HCT116 (cell line): ENCODE measurements around the gene CREB3. TPM values are rescaled to one million over a fixed set of nuclear protein-coding genes. Genes with fewer than 3 reads are reported as not detected.

Experiments used
- ATAC-seq: fragments of 200-7000 bp; cut with Tn5 transposase; 2 replicates; pipeline ENCODE4 v1.9.1; 2020; ENCODE audit warnings: mild to moderate bottlenecking, moderate library complexity
- BruUV-seq: library from RNA; stranded (reverse); fragments of 400-500 nt; replicated peaks from 2 replicates; lab custom pipeline; 2021; lab: Mats Ljungman, UMichigan
- CTCF ChIA-PET: fragments of 300-600 bp; sonication (Branson Sonifier 250); formaldehyde crosslinking; loops from one replicate; lab custom pipeline; 2021; ENCODE audit warnings: antibody characterized with exemption; lab: Charles Lee
- POLR2A ChIA-PET: fragments of 300-600, 350-600 bp; sonication (Branson Sonifier 250); formaldehyde crosslinking; loops from one replicate; lab custom pipeline; 2021; ENCODE audit warnings: antibody characterized with exemption; lab: Charles Lee
- RAD21 ChIA-PET, 2 experiments: fragments of 300-600 bp; sonication (Branson Sonifier 250); formaldehyde crosslinking; loops; one replicate each; lab custom pipeline; 2023; ENCODE audit warnings: low total read pairs in 2 of 2; ENCODE audit not compliant: uncharacterized antibody in 2 of 2, unreplicated experiment in 2 of 2, low non-redundant PET in 1 of 2; lab: Charles Lee
- DNase-seq: peaks from one replicate; pipeline ENCODE4 v3.0.0-alpha.2; 2010; ENCODE audit warnings: low read depth, low spot score
- H2AFZ ChIP-seq: fragments of 200-600 bp; shearing (Covaris generic), sonication (generic); 2 replicates; pipeline ENCODE4 v1.6.1; 2017; ENCODE audit warnings: low read depth, mixed run types, mixed read lengths, antibody characterized with exemption, low read length; ENCODE audit not compliant: poor library complexity, severe bottlenecking
- H3K27ac ChIP-seq: 2 replicates; pipeline ENCODE4 v1.5.1; 2012; ENCODE audit warnings: low read depth, low read length
- H3K27me3 ChIP-seq: fragments of 200-600 bp; sonication (generic); 2 replicates; pipeline ENCODE4 v1.6.1; 2016; ENCODE audit warnings: mixed run types, low read length, mixed read lengths; ENCODE audit not compliant: insufficient read depth
- H3K36me3 ChIP-seq, 2 experiments: fragments of 200-500 bp in 1 of 2; fragments of 200-600 bp in 1 of 2; sonication (Bioruptor generic) in 1 of 2; sonication (generic) in 1 of 2; 2 replicates each; pipeline versions ENCODE4 v1.5.1 to v1.6.1; 2014 to 2016; ENCODE audit warnings: low read length in 2 of 2, inconsistent platforms in 1 of 2, mixed read lengths in 1 of 2, mixed run types in 1 of 2; ENCODE audit not compliant: insufficient read depth in 2 of 2, control insufficient read depth in 1 of 2
- H3K4me1 ChIP-seq, 2 experiments: fragments of 200-600 bp in 1 of 2; sonication (generic) in 1 of 2; 2 replicates each; pipeline versions ENCODE4 v1.5.1 to v1.6.1; 2012 to 2017; ENCODE audit warnings: low read length in 2 of 2, inconsistent platforms in 1 of 2, mild to moderate bottlenecking in 1 of 2, mixed read lengths in 1 of 2, mixed run types in 1 of 2, moderate library complexity in 1 of 2; ENCODE audit not compliant: insufficient read depth in 2 of 2, control insufficient read depth in 1 of 2
- H3K4me2 ChIP-seq: fragments of 200-600 bp; sonication (generic); 2 replicates; pipeline ENCODE4 v1.6.1; 2017; ENCODE audit warnings: mixed run types, low read length, mixed read lengths
- H3K4me3 ChIP-seq, 2 experiments: fragments of 200-600 bp in 1 of 2; sonication (generic) in 1 of 2; replicated peaks in 1 of 2; 2 replicates each; pipeline ENCODE4 v1.5.1; 2011 to 2016; ENCODE audit warnings: low read length in 2 of 2, control low read depth in 1 of 2, low read depth in 1 of 2, mild to moderate bottlenecking in 1 of 2, mixed read lengths in 1 of 2, mixed run types in 1 of 2
- H3K79me2 ChIP-seq: fragments of 200-600 bp; sonication (generic); 2 replicates; pipeline ENCODE4 v1.6.1; 2017; ENCODE audit warnings: mild to moderate bottlenecking, mixed run types, low read length, moderate library complexity, mixed read lengths; ENCODE audit not compliant: insufficient read depth
- H3K9ac ChIP-seq: fragments of 200-600 bp; sonication (generic); 2 replicates; pipeline ENCODE4 v1.6.1; 2016; ENCODE audit warnings: low read length, mixed read lengths
- H3K9me2 ChIP-seq: fragments of 200-600 bp; sonication (generic), shearing (Covaris generic); 2 replicates; pipeline ENCODE4 v1.6.1; 2017; ENCODE audit warnings: mixed run types, mild to moderate bottlenecking, moderate library complexity; ENCODE audit not compliant: insufficient read depth
- H3K9me3 ChIP-seq, 2 experiments: fragments of 200-500 bp in 1 of 2; fragments of 200-600 bp in 1 of 2; sonication (Bioruptor generic) in 1 of 2; sonication (generic) in 1 of 2; 2 replicates each; pipeline ENCODE4 v1.6.1; 2014 to 2017; ENCODE audit warnings: low read length in 2 of 2, mixed read lengths in 2 of 2, inconsistent platforms in 1 of 2, low read depth in 1 of 2, mild to moderate bottlenecking in 1 of 2, mixed run types in 1 of 2, moderate library complexity in 1 of 2; ENCODE audit not compliant: control insufficient read depth in 1 of 2, insufficient read depth in 1 of 2
- H4K20me1 ChIP-seq: fragments of 200-600 bp; sonication (generic), shearing (Covaris generic); 2 replicates; pipeline ENCODE4 v1.6.1; 2017; ENCODE audit warnings: mixed run types, mild to moderate bottlenecking, moderate library complexity; ENCODE audit not compliant: insufficient read depth
- CBX3 ChIP-seq: IDR thresholded peaks from 2 replicates; pipeline ENCODE4 v1.6.1; 2012; ENCODE audit warnings: low read depth
- CEBPB ChIP-seq: IDR thresholded peaks from 2 replicates; pipeline ENCODE4 v1.6.1; 2012; ENCODE audit warnings: low read depth
- ELF1 ChIP-seq: IDR thresholded peaks from 2 replicates; pipeline ENCODE4 v1.6.1; 2012; ENCODE audit warnings: low read depth, borderline replicate concordance
- EZH2 ChIP-seq: fragments of 200-600 bp; sonication (generic); IDR thresholded peaks from 2 replicates; pipeline ENCODE4 v1.6.1; 2017; ENCODE audit warnings: antibody characterized with exemption, mixed run types
- EZH2phosphoT487 ChIP-seq: fragments of 200-600 bp; IDR thresholded peaks from 2 replicates; pipeline ENCODE4 v1.6.1; 2018; ENCODE audit warnings: antibody characterized with exemption, borderline replicate concordance
- FOSL1 ChIP-seq: IDR thresholded peaks from 2 replicates; pipeline ENCODE4 v1.6.1; 2012; ENCODE audit warnings: low read depth
- POLR2AphosphoS5 ChIP-seq: IDR thresholded peaks from 2 replicates; pipeline ENCODE4 v1.6.1; 2011; ENCODE audit warnings: mild to moderate bottlenecking, low read depth, low read length, moderate library complexity
- SRF ChIP-seq: IDR thresholded peaks from 2 replicates; pipeline ENCODE4 v1.6.1; 2012; ENCODE audit warnings: low read depth
- TCF7L2 ChIP-seq: IDR thresholded peaks from 2 replicates; pipeline ENCODE4 v1.7.0; 2011; ENCODE audit warnings: borderline replicate concordance, inconsistent platforms; ENCODE audit not compliant: insufficient read depth, insufficient read length; ENCODE audit errors: extremely low read depth
- ZFX ChIP-seq: fragments of 450-650 bp; IDR thresholded peaks from 2 replicates; pipeline ENCODE4 v1.6.1; 2017
- ZNF274 ChIP-seq: fragments of 200-500 bp; sonication (Bioruptor generic); IDR thresholded peaks from 2 replicates; pipeline ENCODE4 v1.6.1; 2014; ENCODE audit warnings: mild to moderate bottlenecking, low read depth, low read length, inconsistent platforms
- intact Hi-C: fragments of 100-400 bp; cut with micrococcal nuclease; formaldehyde crosslinking; loops from 2 replicates; pipeline ENCODE4 v1.10.0; 2022
- total RNA-seq: library from RNA; stranded (reverse); gene quantifications from one replicate; pipeline ENCODE4 v1.2.1, GENCODE V29; 2021; ENCODE audit not compliant: unreplicated experiment
- TF ChIP-seq, protein P1 (sequence below): IDR thresholded peaks from 2 replicates; pipeline ENCODE4 v1.6.1; 2012
- TF ChIP-seq, protein P2 (sequence below): IDR thresholded peaks from 2 replicates; pipeline ENCODE4 v1.6.1; 2012

CREB3 gene
- total RNA-seq, 1 experiment from 2014 or later, result 22.3 TPM

DNA sequence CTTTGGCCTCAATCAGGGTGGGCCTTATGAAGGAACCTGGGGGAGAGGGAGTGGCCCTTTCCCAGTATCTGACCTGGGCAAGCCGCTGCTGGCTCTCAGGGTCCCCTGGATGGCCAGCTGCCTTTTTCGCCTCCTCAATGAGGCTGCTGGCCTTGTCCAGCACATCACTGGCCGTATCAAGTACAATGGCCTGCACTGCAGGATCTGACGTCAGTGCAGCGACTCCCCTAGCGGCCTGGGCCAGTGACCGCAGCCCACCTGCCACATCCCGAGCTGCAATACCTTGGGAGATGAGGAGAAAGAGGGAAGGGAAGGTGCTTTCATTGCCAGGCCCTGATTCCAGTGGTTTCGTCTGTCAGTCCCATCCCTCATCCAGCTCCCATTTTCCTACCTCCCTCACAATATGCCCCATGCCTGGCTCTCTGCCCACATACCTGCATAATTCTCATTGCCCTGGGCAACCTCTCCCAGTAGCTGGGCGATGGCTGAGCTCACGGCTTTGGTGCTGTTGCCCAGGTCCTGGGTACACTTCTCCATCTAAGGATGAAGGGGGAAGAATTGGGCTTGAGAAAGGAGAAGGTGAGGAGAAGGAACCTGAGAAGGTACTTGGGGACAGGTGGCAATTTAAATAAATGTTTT is 19.6 kb upstream of the CREB3 start:
- Histone ChIP-seq H3K79me2 (no peaks in the 10 kb centered on the region), H3K36me3 (peaks cover 64 to 65% of the 10 kb centered on the region in 2 experiments), H3K27me3 (no peaks in the 10 kb centered on the region), H3K4me2 (no peak overlapping the region), H3K4me3 (no peak overlapping the region), H2AFZ (no peak overlapping the region), H4K20me1 (no peaks in the 10 kb centered on the region), H3K27ac (no peak overlapping the region), H3K9me2 (no peaks in the 10 kb centered on the region), H3K9ac (no peak overlapping the region), H3K9me3 (no peaks in the 10 kb centered on the region), H3K4me1 (no peaks in the 10 kb centered on the region)
- POLR2A ChIA-PET, result interaction anchor here (1.1 kb wide), 1 partner anchor 15 kb away, joined by 3 read pairs; no protein-coding TSS in a partner anchor
- CTCF ChIA-PET, result no interaction called here
- TF ChIP-seq SRF (no peak), CBX3 (no peak), FOSL1 (no peak), TCF7L2 (no peak), EZH2phosphoT487 (no peak), ELF1 (no peak), CEBPB (no peak), EZH2 (no peak), ZNF274 (no peak), ZFX (no peak), POLR2AphosphoS5 (no peak)
- TF ChIP-seq, protein P1, sequence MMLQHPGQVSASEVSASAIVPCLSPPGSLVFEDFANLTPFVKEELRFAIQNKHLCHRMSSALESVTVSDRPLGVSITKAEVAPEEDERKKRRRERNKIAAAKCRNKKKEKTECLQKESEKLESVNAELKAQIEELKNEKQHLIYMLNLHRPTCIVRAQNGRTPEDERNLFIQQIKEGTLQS, result no peak
- TF ChIP-seq, protein P2, sequence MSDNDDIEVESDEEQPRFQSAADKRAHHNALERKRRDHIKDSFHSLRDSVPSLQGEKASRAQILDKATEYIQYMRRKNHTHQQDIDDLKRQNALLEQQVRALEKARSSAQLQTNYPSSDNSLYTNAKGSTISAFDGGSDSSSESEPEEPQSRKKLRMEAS, result no peak
- ATAC-seq (no peak), DNase-seq (no peak)
- no TSS peak for BruUV-seq
- intact Hi-C loops, result no loop called here
- RAD21 ChIA-PET, result no interaction called here
